GM18868 (cell line): Measurements from ENCODE around the gene NSF.
"Not testable (repeated sequence)": the region's sequence is repeated elsewhere in the genome, so short reads cannot be mapped to it uniquely, and the experiment has no call there.

ENCODE experiments used
- ATAC-seq: cut with Tn5 transposase; IDR thresholded peaks from one replicate; pipeline ENCODE4 v1.9.1; 2021; ENCODE audit warnings: mild to moderate bottlenecking, moderate library complexity; ENCODE audit not compliant: unreplicated experiment

The NSF gene

DNA sequence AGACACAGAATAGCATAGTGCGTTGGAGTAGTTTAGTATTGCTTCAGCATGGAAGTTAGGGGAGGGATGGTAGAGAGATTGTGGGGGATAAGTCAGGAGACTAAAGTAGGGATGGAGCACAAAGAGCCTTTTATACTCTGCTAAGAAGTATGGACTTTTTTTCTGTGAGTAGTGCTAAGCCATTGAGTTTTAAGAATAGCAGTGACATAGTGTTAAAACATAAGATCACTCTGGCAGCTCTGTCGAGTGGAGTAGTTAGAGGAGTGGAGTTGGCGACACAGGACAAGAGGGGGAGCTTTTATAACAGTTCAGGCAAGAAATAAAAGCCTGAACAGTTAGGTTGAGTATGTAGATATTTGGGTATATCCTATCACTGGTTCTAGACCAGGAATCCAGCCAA lies 106.1 kb downstream of the NSF start:
- not testable (repeated sequence) for ATAC-seq

DNA sequence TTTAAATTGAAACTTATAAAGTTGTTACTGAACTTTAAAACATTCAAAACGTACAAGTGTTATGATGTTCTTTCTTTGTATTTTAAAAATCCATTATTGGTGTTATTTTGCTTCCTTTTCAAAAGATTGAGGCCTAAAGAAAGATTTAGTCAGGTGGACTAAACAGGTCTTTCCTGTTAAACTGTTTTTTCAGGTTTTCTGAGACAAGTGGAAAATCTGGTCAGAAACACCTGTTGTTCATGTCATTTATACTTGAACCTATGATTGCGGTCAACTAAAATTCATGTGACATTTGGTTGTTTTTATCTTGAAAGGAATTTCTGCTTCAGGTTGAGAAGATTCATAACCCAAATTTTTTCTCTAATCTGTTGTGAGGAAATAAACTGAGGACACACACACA lies 108.5 kb downstream of the NSF start:
- ATAC-seq = not testable (repeated sequence)

DNA sequence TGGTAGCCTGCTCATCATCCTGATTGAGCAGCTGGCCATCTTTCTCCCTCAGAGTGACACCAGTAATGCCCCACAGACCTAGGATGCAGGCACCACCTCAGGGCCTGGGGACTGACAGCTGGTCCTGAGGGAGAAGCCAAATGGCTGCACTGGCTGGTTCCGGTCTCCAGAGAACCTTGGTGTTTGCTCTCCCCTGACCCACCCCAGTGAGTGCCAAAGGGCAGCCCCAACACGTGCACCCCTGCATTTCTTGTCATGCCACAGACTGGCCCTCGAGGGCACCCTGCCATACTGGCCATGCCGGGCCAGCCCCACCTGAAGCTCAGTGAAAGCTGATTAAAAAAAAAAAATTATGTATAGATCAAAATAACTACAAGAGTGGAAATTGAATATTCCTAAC lies 127.5 kb downstream of the NSF start:
- ATAC-seq = no peak

DNA sequence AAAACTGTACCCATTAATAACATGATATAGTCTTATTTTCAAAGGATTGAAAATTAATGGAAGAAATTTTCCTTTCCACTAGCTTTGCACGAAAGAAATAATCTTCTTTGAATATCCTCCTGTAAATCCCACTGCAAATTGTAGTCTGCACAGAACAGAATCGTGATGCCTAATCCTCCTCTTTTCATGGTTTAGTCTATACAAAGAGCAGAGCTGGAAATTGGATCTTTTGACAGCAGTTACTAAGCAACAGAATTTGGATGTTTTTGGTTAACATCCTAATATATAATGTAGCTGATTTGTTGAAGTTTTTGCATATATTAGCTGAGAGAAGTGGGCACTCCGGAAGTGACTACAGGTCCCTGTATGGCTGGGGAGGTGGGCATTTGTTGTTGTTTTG lies 129.4 kb downstream of the NSF start:
- ATAC-seq = no peak

DNA sequence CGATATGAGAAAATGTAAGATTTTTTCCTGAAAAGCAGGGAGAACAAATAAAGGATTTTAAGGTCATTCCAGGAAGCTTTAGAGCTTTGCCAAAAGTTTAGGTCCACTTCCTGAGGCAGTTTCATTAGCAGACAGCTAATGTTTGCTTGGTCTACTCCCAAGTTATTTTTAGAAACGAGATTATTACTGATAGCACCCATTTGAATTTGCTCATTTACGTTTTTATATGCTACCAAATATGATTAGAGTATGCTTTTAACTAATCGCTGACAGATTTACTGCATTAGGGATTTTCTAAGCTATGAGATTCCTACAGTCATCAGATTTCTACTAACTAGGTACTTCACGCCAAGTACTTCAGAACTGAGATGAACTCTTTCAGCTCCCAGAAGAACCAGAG lies 129.9 kb downstream of the NSF start:
- no peak for ATAC-seq

DNA sequence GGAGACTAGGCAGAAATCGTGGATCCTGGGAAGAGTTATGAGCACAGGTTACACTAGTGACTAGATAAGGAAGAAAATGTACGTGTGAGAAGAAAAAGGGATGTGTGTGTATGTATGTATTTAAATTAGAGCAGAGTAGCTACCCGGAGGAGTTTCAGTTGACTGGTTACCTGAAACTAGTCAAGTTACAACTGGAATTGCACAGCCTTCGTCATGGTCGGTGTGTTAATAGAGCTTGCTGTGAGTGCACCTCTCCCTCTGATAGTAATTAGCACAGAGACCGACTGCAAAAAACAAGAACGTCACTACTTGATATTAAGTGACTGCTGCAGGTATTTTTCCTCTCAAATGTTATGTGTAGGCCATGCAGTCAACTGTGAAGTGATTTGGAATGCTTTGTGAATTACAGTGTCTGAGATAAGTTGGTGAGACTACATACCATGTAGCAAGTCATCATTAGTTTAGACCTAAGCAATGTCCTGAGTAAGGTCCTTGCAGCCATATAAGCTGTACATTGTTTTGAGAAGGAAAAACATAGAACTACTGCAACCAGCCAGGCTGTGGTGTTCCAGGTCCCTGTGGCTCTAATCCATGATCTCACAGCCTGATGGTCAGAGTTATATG lies 132.3 kb downstream of the NSF start:
- ATAC-seq = no peak

- no peak for ATAC-seq
These were observed 135.7 kb downstream of the NSF start for GRCh38 chr17:46726206-46726605.

GRCh38 chr17:46727572-46728348 lies 137.3 kb downstream of the NSF start:
- no peak for ATAC-seq

DNA sequence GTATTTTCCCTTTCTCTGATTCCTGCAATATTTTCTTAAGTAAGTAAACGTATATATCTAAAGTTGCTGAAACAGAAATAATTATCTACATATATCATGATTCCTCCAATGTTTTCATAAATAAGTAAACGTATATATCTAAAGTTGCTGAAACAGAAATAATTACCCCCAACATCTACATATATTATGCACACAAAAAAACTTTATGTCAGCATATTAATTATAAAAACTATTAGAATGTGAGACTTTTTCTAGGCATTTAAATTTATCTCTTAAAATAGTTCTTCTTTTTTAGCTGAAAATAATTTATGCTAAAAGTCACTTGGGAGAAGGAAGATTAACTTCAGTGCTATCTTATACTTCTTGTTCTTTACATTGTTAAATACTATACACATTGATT lies 139.6 kb downstream of the NSF start:
- no peak for ATAC-seq

DNA sequence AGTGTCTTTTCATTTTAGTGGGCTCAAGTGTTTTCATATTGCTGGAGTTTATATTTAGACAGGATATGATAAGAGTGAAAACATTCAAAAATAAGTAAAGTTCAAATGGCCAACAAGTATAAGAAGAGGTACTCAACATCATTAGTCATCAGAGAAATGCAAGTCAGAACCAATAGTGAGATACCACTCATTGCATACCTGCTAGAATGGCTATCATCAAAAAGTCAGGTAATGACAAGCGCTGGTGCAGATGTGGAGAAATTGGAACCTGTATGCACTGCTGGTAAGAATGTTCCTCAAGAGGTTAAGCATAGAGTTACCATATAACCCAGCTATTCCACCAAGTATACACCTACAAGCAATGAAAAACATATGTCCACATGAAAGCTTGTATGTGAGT lies 140.2 kb downstream of the NSF start:
- ATAC-seq = no peak

- no peak for ATAC-seq
These were observed 141.7 kb downstream of the NSF start for GRCh38 chr17:46732160-46732559.

DNA sequence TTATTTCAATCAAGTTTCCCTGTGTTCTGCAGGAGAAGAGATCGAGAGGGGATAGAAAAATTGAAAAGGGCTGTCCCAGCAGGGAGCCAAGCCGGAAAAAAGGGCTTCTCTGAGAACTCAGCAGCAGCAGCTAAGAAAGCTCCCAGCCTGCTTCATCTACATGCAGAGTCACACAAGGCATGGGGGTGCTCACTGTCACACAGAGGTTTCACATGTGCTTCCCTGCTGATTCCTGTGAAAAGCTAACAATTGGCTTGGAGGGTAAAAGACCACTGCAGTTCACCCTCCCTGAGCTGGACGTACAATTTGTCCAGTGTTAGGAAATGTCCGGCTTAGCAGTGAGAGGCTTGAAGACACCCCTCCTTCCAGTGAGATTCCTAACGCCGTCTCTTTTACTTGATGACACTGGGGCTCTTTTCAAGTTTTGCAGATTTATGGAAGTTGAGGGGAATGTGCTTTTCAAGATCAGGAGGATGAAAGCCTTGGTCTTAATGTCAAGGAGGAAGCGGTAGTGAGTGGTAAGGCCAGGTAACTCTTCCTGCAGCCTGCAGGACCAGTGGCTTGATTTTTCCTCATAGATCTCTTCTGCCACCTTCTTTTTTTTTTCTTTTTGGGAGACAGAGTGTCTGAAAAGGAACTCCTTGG lies 142.4 kb downstream of the NSF start:
- no peak for ATAC-seq

DNA sequence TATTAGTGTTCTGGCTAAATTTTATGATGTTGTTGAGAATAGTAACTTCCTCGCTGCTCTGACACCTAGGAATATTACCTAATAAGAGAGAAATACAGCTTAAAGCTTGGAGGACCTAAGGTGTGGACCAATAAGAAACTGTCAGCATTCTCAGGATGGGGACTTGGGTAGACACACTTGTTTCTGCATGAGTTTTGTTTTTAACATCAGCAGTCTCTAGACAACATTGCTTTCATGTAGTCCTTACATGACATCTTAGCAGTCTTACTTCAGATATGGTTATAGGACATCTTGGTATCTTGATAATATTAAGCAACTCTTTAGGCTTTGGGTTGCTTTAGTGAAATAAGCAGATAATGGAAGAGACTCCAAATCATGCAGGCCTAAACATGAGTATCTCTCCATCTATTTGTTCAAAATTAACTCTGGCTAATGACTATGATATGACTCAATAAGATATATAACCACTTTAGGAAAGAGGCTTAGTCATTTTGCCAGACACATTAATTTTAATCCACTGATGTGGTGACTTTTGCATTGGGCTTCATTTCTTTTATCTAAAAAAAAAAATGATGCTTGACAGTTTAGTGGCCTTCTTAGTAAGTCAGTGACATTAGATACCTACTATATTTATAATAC lies 143.5 kb downstream of the NSF start:
- ATAC-seq = no peak

DNA sequence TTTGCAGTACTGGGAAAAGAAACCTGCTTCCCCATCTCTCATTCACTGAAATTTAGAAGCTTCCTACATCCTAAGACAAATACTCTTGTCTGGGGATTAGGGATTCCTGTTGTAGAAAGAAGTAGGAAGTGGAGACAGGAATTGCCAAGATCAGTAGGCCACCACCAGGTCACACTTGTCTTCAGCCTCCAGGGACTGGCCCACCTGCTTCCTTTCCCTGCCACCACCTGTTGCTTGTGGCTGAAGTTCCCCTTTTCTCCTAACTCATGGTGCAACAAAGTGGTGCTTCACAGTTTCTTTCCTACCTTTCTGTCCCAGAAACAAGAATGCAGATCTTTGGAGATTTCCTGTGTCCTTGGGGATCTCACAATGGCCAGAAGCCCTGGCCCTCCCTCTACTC lies 145.6 kb downstream of the NSF start:
- ATAC-seq = no peak

- ATAC-seq = no peak
These were observed 146.9 kb downstream of the NSF start for GRCh38 chr17:46737326-46737725.

- ATAC-seq = no peak
These were observed 148.1 kb downstream of the NSF start for GRCh38 chr17:46738544-46738943.

GRCh38 chr17:46739982-46740381 lies 149.5 kb downstream of the NSF start:
- no peak for ATAC-seq

- no peak for ATAC-seq
These were observed 150.8 kb downstream of the NSF start for GRCh38 chr17:46741122-46741730.

DNA sequence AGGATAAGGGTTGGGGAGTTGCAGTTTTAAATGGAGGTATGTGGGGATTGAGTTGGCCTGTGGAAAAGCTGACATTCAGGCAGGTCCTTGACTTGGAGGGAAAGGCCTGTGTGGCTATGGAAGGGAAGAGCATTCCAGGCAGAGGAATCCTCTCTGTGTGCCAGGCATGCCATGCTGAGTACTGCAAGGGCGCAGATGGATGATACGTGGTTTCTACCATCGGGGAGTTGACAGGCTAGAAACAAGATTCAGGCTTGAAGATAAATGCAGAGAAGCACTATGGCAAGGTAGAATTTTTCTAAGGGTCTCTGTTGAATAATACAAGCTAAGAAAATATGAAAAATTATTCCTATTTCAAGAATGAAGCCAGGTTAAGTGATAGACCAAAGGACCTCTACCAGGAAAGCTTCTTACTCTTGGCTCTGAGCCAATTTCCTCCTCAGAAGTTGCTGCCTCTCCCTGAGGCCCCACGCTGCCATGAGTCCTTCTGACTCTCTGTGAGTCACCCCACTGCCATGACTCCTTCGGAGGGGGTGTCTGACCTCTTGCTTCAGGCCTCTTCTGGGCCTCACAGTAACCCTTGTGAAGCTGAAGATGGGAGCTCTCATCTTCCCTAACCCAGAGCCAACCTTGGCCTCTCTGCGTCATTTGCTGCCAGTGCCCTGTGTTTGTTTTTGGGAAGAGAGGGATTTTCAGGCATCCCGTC lies 152.2 kb downstream of the NSF start:
- no peak for ATAC-seq

- ATAC-seq = no peak
These were observed 154.0 kb downstream of the NSF start for GRCh38 chr17:46744441-46744840.

DNA sequence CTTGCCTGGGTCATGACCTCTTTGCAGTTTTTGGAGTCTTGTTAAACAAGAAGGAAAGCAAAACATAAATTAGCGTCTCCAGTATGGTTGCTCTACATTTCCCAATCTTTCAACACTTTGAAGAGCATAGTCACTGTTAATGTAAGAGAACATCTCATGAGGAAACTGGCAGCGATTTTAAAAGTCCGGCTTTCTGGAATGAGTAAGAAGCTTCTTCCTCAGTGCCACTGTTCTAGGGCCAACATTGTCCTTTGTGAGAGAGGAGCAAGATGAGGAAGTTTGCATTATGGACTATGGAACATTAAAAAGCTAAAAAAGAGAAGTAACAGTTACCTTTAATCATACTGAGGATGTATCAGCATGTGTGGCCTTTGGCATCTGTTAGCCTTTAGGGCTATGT lies 154.9 kb downstream of the NSF start:
- no peak for ATAC-seq
